Measurements from ENCODE around the gene LILRA5. TPM values are rescaled to one million over a fixed set of nuclear protein-coding genes. Genes with fewer than 3 reads are reported as not detected.

Gene LILRA5
- total RNA-seq, 2 donors from 2014 or later, result 9.6 to 12.2 TPM

GRCh38 chr19:54355675-54356074 is 42.7 kb upstream of the LILRA5 start:
- Histone ChIP-seq H3K36me3 (no peaks in the 10 kb centered on the region), H3K9me3 (no peaks in the 10 kb centered on the region), H3K27ac (no peak overlapping the region), H3K4me3 (no peak overlapping the region), H3K4me1 (ENCODE audit: control insufficient read depth in 1 of 2, low read depth in 2 of 2) (no peaks in the 10 kb centered on the region), H3K27me3 (replicated peaks; ENCODE audit: insufficient read depth) (no peaks in the 10 kb centered on the region)
- DNase-seq (ENCODE audit: low spot score) (no peak), ATAC-seq (ENCODE audit: insufficient number of reproducible peaks, low FRiP score, low read depth) (no peak)
- no peak for TF ChIP-seq CTCF (IDR thresholded peaks at IDR 0.05)

- no peaks in the 10 kb centered on the region for H3K27me3 ChIP-seq (replicated peaks; ENCODE audit: insufficient read depth)
- no peak for TF ChIP-seq CTCF (IDR thresholded peaks at IDR 0.05)
- DNase-seq (ENCODE audit: low spot score) (no peak), ATAC-seq (ENCODE audit: insufficient number of reproducible peaks, low FRiP score, low read depth) (no peak)
- no peaks in the 10 kb centered on the region for H3K4me1 ChIP-seq (ENCODE audit: control insufficient read depth in 1 of 2, low read depth in 2 of 2)
- no peaks in the 10 kb centered on the region for H3K9me3 ChIP-seq
- no peaks in the 10 kb centered on the region for H3K36me3 ChIP-seq
- H3K27ac ChIP-seq, result no peak overlapping the region
- no peak overlapping the region for H3K4me3 ChIP-seq
These were observed 41.8 kb upstream of the LILRA5 start for GRCh38 chr19:54354761-54355160.

GRCh38 chr19:54352546-54352945 is 39.6 kb upstream of the LILRA5 start:
- TF ChIP-seq CTCF (IDR thresholded peaks at IDR 0.05), result no peak
- H3K4me3 ChIP-seq, result no peak overlapping the region
- ATAC-seq (ENCODE audit: insufficient number of reproducible peaks, low FRiP score, low read depth), result no peak
- no peaks in the 10 kb centered on the region for H3K36me3 ChIP-seq
- no peaks in the 10 kb centered on the region for H3K9me3 ChIP-seq
- no peak overlapping the region for H3K27ac ChIP-seq
- no peaks in the 10 kb centered on the region for H3K27me3 ChIP-seq (replicated peaks; ENCODE audit: insufficient read depth)
- no peaks in the 10 kb centered on the region for H3K4me1 ChIP-seq (ENCODE audit: control insufficient read depth in 1 of 2, low read depth in 2 of 2)
- no peak for DNase-seq (ENCODE audit: low spot score)

- no peak for ATAC-seq (ENCODE audit: insufficient number of reproducible peaks, low FRiP score, low read depth)
These were observed 39.1 kb upstream of the LILRA5 start for GRCh38 chr19:54352041-54352440.

GRCh38 chr19:54351474-54351873 is 38.5 kb upstream of the LILRA5 start:
- no peak overlapping the region for H3K4me3 ChIP-seq
- H3K4me1 ChIP-seq (ENCODE audit: control insufficient read depth in 1 of 2, low read depth in 2 of 2), result no peaks in the 10 kb centered on the region
- H3K36me3 ChIP-seq, result no peaks in the 10 kb centered on the region
- DNase-seq (ENCODE audit: low spot score), result no peak
- TF ChIP-seq CTCF (IDR thresholded peaks at IDR 0.05), result no peak
- H3K9me3 ChIP-seq, result no peaks in the 10 kb centered on the region
- H3K27me3 ChIP-seq (replicated peaks; ENCODE audit: insufficient read depth), result no peaks in the 10 kb centered on the region
- no peak overlapping the region for H3K27ac ChIP-seq
- no peak for ATAC-seq (ENCODE audit: insufficient number of reproducible peaks, low FRiP score, low read depth)

More at GRCh38 chr19:54352041-54352440, 39.1 kb upstream of the LILRA5 start:
- Histone ChIP-seq H3K27me3 (replicated peaks; ENCODE audit: insufficient read depth) (no peaks in the 10 kb centered on the region), H3K27ac (no peak overlapping the region), H3K9me3 (no peaks in the 10 kb centered on the region), H3K4me3 (no peak overlapping the region), H3K36me3 (no peaks in the 10 kb centered on the region), H3K4me1 (ENCODE audit: control insufficient read depth in 1 of 2, low read depth in 2 of 2) (no peaks in the 10 kb centered on the region)
- DNase-seq (ENCODE audit: low spot score), result no peak
- TF ChIP-seq CTCF (IDR thresholded peaks at IDR 0.05), result no peak
